Hepatocyte (in vitro differentiated cells): Measurements from ENCODE around the gene SMARCC2. TPM values are rescaled to one million over a fixed set of nuclear protein-coding genes. Genes with fewer than 3 reads are reported as not detected.

Source experiments
- DNase-seq: peaks from one replicate; pipeline ENCODE4 v3.0.0-alpha.2; 2016; ENCODE audit warnings: low spot score
- H2AFZ ChIP-seq: fragments of 200-600 bp; sonication (generic); 2 replicates; pipeline ENCODE4 v1.6.0; 2016; ENCODE audit warnings: antibody characterized with exemption, mild to moderate bottlenecking
- H3K27ac ChIP-seq: fragments of 200-600 bp; sonication (generic); 2 replicates; pipeline ENCODE4 v1.5.1; 2016; ENCODE audit warnings: mild to moderate bottlenecking
- H3K27me3 ChIP-seq: fragments of 200-600 bp; sonication (generic); 2 replicates; pipeline ENCODE4 v1.6.1; 2016
- H3K36me3 ChIP-seq: fragments of 200-600 bp; sonication (generic); replicated peaks from 2 replicates; pipeline ENCODE4 v1.5.1; 2016; ENCODE audit warnings: low read depth; ENCODE audit not compliant: insufficient read depth
- H3K4me1 ChIP-seq: fragments of 200-600 bp; sonication (generic); 2 replicates; pipeline ENCODE4 v1.5.1; 2016; ENCODE audit warnings: mild to moderate bottlenecking, moderate library complexity; ENCODE audit not compliant: insufficient read depth
- H3K4me2 ChIP-seq: fragments of 200-600 bp; sonication (generic); 2 replicates; pipeline ENCODE4 v1.6.0; 2016
- H3K4me3 ChIP-seq: fragments of 200-600 bp; sonication (generic); 2 replicates; pipeline ENCODE4 v1.5.1; 2016; ENCODE audit warnings: mild to moderate bottlenecking
- H3K79me2 ChIP-seq: fragments of 200-600 bp; sonication (generic); 2 replicates; pipeline ENCODE4 v1.6.0; 2017; ENCODE audit warnings: mild to moderate bottlenecking
- H3K9me2 ChIP-seq: fragments of 200-600 bp; sonication (generic); replicated peaks from 2 replicates; pipeline ENCODE4 v1.6.0; 2017; ENCODE audit warnings: mild to moderate bottlenecking; ENCODE audit not compliant: insufficient read depth
- H3K9me3 ChIP-seq: fragments of 200-600 bp; sonication (generic); 2 replicates; pipeline ENCODE4 v1.5.1; 2016; ENCODE audit warnings: low read depth, mild to moderate bottlenecking
- H4K20me1 ChIP-seq: fragments of 200-600 bp; sonication (generic); 2 replicates; pipeline ENCODE4 v1.6.0; 2016; ENCODE audit warnings: mild to moderate bottlenecking; ENCODE audit not compliant: insufficient read depth, poor library complexity, severe bottlenecking
- EZH2 ChIP-seq: fragments of 200-600 bp; sonication (generic); IDR thresholded peaks from 2 replicates; pipeline ENCODE4 v1.6.1; 2016; ENCODE audit warnings: antibody characterized with exemption, mild to moderate bottlenecking, borderline replicate concordance
- EZH2phosphoT487 ChIP-seq: fragments of 200-600 bp; sonication (generic); IDR thresholded peaks from one replicate; pipeline ENCODE4 v1.6.1; 2018; ENCODE audit warnings: antibody characterized with exemption, mild to moderate bottlenecking, low read depth, moderate library complexity; ENCODE audit not compliant: unreplicated experiment, severe bottlenecking
- WGBS: methylation state at CpG from one replicate; pipeline ENCODE4 v1.1.6; 2016; ENCODE audit warnings: low lambda C conversion rate; ENCODE audit errors: missing lambda C conversion rate; 5-methylcytosine and 5-hydroxymethylcytosine counted together
- polyA plus RNA-seq: library from polyadenylated mRNA; unstranded; fragments of >200 nt; fragmentation: Nextera tagmentation; extraction: Ambion mirVana; gene quantifications from 2 replicates; pipeline ENCODE4 v1.2.1, GENCODE V29; 2016
- total RNA-seq: library from RNA; depleted of rRNA; stranded (reverse); fragments of >200 nt; gene quantifications from 2 replicates; pipeline ENCODE4 v1.2.3, GENCODE V29; 2014
- TF ChIP-seq, protein P1 (sequence below): fragments of 200-600 bp; sonication (generic); IDR thresholded peaks from 2 replicates; pipeline ENCODE4 v1.5.1; 2016; ENCODE audit warnings: antibody characterized with exemption, mild to moderate bottlenecking; ENCODE audit not compliant: poor library complexity

The SMARCC2 gene
- total and polyA plus RNA-seq, 2 experiments from 2014 or later = 34.8 to 68.6 TPM

DNA sequence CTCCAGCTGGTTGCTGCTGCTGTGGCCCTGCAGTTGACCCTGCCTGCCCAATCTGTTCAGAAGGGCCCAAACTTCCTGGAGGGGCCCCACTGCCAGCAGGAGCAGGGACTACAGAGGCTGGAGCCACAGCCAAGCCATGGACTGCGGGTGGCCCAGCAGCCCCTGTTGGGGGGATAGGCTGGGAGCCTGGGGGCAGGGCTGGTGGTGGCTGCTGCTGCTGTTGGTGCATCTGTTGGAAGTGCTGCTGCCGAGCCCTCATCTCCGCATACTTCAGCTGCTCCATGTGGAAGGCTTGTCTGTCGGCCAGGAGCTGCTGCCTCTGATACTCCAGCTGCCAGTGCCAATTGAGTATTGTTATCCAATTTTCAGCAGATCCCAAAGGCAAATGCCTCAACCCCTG lies 23.9 kb downstream of the SMARCC2 start:
- no peak overlapping the region for H3K27ac ChIP-seq
- peaks cover 12% of the 10 kb centered on the region for H3K4me1 ChIP-seq
- H3K36me3 ChIP-seq = no peaks in the 10 kb centered on the region
- H3K9me3 ChIP-seq = no peaks in the 10 kb centered on the region
- no peak for DNase-seq
- no peak overlapping the region for H2AFZ ChIP-seq
- no peak overlapping the region for H3K4me2 ChIP-seq
- peaks cover 16% of the 10 kb centered on the region for H4K20me1 ChIP-seq
- peaks cover 11% of the 10 kb centered on the region for H3K79me2 ChIP-seq
- no peaks in the 10 kb centered on the region for H3K9me2 ChIP-seq
- H3K27me3 ChIP-seq = no peaks in the 10 kb centered on the region
- 88% methylated on average over 4 of the region's 4 CpGs for WGBS
- H3K4me3 ChIP-seq = no peak overlapping the region
- TF ChIP-seq, protein P1, sequence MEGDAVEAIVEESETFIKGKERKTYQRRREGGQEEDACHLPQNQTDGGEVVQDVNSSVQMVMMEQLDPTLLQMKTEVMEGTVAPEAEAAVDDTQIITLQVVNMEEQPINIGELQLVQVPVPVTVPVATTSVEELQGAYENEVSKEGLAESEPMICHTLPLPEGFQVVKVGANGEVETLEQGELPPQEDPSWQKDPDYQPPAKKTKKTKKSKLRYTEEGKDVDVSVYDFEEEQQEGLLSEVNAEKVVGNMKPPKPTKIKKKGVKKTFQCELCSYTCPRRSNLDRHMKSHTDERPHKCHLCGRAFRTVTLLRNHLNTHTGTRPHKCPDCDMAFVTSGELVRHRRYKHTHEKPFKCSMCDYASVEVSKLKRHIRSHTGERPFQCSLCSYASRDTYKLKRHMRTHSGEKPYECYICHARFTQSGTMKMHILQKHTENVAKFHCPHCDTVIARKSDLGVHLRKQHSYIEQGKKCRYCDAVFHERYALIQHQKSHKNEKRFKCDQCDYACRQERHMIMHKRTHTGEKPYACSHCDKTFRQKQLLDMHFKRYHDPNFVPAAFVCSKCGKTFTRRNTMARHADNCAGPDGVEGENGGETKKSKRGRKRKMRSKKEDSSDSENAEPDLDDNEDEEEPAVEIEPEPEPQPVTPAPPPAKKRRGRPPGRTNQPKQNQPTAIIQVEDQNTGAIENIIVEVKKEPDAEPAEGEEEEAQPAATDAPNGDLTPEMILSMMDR = no peak
- TF ChIP-seq EZH2 (no peak), EZH2phosphoT487 (no peak)

DNA sequence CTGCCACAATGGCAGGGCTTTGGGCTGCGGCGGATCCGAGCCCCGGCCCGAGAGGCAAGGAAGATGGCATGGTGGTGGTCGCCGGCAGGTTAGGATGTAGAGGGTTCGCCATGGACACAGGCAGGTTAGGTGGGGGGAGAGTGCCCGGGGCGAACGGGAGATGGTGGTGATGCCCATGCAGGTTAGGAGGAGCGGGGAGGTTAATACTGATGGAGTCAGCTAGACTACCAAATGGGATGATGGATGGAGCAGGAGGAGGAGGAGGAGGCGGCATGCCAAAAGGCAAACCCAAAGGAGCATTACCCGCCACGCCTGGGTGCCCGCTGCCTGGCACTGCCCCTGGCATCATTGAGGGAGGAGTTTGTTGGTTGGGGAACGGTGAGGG lies 24.9 kb downstream of the SMARCC2 start:
- no peak for DNase-seq
- peaks cover 22% of the 10 kb centered on the region for H3K4me1 ChIP-seq
- no peaks in the 10 kb centered on the region for H3K9me3 ChIP-seq
- peaks cover 21% of the 10 kb centered on the region for H3K79me2 ChIP-seq
- H3K9me2 ChIP-seq = no peaks in the 10 kb centered on the region
- H3K27ac ChIP-seq = no peak overlapping the region
- H3K4me3 ChIP-seq = no peak overlapping the region
- TF ChIP-seq, protein P1 = no peak
- TF ChIP-seq EZH2phosphoT487 (no peak), EZH2 (no peak)
- no peak overlapping the region for H2AFZ ChIP-seq
- H3K4me2 ChIP-seq = no peak overlapping the region
- no peaks in the 10 kb centered on the region for H3K27me3 ChIP-seq
- WGBS = 97% methylated on average over 17 of the region's 17 CpGs
- no peaks in the 10 kb centered on the region for H3K36me3 ChIP-seq
- peaks cover 26% of the 10 kb centered on the region for H4K20me1 ChIP-seq

DNA sequence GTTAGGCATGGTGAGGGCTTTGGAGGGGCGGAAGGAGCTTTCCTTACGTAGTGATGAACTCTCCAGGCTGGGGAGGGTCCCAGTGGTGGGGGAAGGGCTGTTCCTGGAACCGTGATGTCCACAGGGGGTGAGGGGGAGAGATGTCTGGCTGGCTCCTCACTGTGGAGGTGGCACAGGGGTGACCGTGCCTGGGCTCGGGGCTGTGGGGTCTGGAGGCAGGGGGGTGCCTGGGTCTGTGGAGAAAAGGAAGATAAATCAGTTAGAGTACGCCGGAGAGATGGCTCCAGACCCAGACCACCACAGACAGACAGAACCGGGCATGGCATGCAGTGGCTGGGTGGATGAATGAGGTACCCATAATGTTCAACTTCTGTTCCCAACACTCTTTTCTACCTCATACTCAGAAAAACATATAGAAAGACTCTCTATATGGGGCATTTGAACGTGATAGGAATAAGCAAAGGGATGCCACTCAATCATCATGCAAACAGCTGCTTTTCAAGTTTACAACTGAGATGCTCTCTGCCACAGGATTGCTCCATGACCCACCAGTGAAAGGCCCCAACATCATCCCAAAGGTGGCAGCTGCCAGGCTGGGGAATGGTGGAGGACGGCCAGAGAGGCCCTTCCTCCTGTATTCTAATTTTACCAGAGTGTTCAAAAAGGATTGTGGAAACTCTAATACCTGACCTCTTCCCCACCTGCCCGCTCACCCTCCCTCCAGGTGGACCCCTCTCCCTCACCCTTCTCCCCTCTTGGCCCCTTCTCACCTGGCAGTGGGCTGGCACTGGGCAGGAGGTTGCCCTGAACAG lies 25.5 kb downstream of the SMARCC2 start:
- H3K4me1 ChIP-seq = peaks cover 22% of the 10 kb centered on the region
- DNase-seq = no peak
- H3K27me3 ChIP-seq = no peaks in the 10 kb centered on the region
- no peaks in the 10 kb centered on the region for H3K9me3 ChIP-seq
- H3K36me3 ChIP-seq = no peaks in the 10 kb centered on the region
- H3K79me2 ChIP-seq = peaks cover 27% of the 10 kb centered on the region
- H2AFZ ChIP-seq = no peak overlapping the region
- 86% methylated on average over 11 of the region's 11 CpGs for WGBS
- no peak overlapping the region for H3K27ac ChIP-seq
- H4K20me1 ChIP-seq = peaks cover 29% of the 10 kb centered on the region
- no peak overlapping the region for H3K4me3 ChIP-seq
- H3K4me2 ChIP-seq = no peak overlapping the region
- H3K9me2 ChIP-seq = no peaks in the 10 kb centered on the region
- no peak for TF ChIP-seq EZH2
- TF ChIP-seq EZH2phosphoT487 = no peak
- TF ChIP-seq, protein P1 = no peak
